ENCODE data around the gene NCR3LG1.

DNA sequence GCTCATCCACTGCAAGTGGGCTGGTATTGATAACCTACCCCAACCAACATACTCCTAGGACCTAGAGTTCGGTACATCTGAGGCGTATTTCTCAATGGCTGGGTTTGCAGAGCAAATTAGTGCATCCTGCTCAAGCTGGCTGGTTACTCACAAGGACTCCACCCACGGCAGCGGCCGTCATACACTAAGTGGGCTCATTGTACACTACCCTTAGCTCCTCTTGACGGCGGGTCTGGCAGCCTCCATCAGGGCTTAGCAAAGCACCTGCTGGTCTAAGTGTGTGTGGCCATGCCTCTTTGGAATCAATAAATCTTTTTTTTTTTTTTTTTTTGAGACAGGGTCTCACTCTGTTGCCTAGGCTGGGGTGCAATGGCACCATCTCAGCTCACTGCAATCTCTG, 57.0 kb downstream of the NCR3LG1 start:
- TF ChIP-seq, protein P1, sequence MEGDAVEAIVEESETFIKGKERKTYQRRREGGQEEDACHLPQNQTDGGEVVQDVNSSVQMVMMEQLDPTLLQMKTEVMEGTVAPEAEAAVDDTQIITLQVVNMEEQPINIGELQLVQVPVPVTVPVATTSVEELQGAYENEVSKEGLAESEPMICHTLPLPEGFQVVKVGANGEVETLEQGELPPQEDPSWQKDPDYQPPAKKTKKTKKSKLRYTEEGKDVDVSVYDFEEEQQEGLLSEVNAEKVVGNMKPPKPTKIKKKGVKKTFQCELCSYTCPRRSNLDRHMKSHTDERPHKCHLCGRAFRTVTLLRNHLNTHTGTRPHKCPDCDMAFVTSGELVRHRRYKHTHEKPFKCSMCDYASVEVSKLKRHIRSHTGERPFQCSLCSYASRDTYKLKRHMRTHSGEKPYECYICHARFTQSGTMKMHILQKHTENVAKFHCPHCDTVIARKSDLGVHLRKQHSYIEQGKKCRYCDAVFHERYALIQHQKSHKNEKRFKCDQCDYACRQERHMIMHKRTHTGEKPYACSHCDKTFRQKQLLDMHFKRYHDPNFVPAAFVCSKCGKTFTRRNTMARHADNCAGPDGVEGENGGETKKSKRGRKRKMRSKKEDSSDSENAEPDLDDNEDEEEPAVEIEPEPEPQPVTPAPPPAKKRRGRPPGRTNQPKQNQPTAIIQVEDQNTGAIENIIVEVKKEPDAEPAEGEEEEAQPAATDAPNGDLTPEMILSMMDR (IDR thresholded peaks at IDR 0.05): no peak
- TF ChIP-seq POLR2A (IDR thresholded peaks at IDR 0.05): no peak
